HEK293 (cell line): ENCODE measurements around the gene OMA1.

Experiments used
- CTCF ChIA-PET: fragments of 350-600 bp; formaldehyde crosslinking; extraction: SDS; loops from one replicate; lab custom pipeline; 2021; ENCODE audit warnings: antibody characterized with exemption; lab: Yijun Ruan, JAX
- POLR2A ChIA-PET: fragments of 300-600 bp; formaldehyde crosslinking; extraction: SDS; loops from one replicate; lab custom pipeline; 2020; ENCODE audit warnings: antibody characterized with exemption, inconsistent platforms; lab: Yijun Ruan, JAX
- H3K27ac ChIP-seq: fragments of 200-500 bp; sonication (Bioruptor generic); 2 replicates; pipeline ENCODE4 v1.5.1; 2014; ENCODE audit warnings: low read depth, low read length, control low read depth, inconsistent platforms; ENCODE audit errors: extremely low read depth
- H3K36me3 ChIP-seq, 2 experiments: fragments of 200-500 bp in 1 of 2; sonication (Bioruptor generic) in 1 of 2; 1 replicate in 1 of 2; 2 replicates in 1 of 2; pipeline ENCODE4 v1.5.1; 2014 to 2017; ENCODE audit warnings: inconsistent platforms in 2 of 2, low read length in 2 of 2; ENCODE audit not compliant: control insufficient read depth in 2 of 2, insufficient read depth in 1 of 2
- H3K4me1 ChIP-seq: fragments of 200-500 bp; sonication (Bioruptor generic); 2 replicates; pipeline ENCODE4 v1.5.1; 2014; ENCODE audit warnings: mild to moderate bottlenecking, low read length, inconsistent platforms; ENCODE audit not compliant: control insufficient read depth, insufficient read depth
- H3K4me3 ChIP-seq: 2 replicates; pipeline ENCODE4 v1.5.1; 2011; ENCODE audit warnings: low read depth, mild to moderate bottlenecking, control low read depth, low read length, moderate library complexity
- H3K9me3 ChIP-seq: fragments of 200-500 bp; sonication (Bioruptor generic); 2 replicates; pipeline ENCODE4 v1.5.1; 2014; ENCODE audit warnings: low read depth, low read length, inconsistent platforms; ENCODE audit not compliant: control insufficient read depth, insufficient read depth
- EGR2 ChIP-seq: fragments of 450-650 bp; formaldehyde crosslinking; IDR thresholded peaks from 2 replicates; pipeline ENCODE4 v1.5.1; 2016; ENCODE audit warnings: low read depth, missing biosample characterization, missing genetic modification characterization
- GLI2 ChIP-seq: fragments of 450-650 bp; formaldehyde crosslinking; IDR thresholded peaks from 2 replicates; pipeline ENCODE4; 2017; ENCODE audit warnings: missing biosample characterization, missing genetic modification characterization, low read depth, borderline replicate concordance
- GLIS2 ChIP-seq: fragments of 450-650 bp; formaldehyde crosslinking; IDR thresholded peaks from 2 replicates; pipeline ENCODE4 v1.5.1; 2016; ENCODE audit warnings: missing biosample characterization, missing genetic modification characterization
- OSR2 ChIP-seq: fragments of 450-650 bp; formaldehyde crosslinking; IDR thresholded peaks from 2 replicates; pipeline ENCODE4 v1.5.1; 2016; ENCODE audit warnings: missing biosample characterization, missing genetic modification characterization
- OVOL3 ChIP-seq: fragments of 450-650 bp; formaldehyde crosslinking; IDR thresholded peaks from 2 replicates; pipeline ENCODE4 v1.5.1; 2016; ENCODE audit warnings: missing biosample characterization, missing genetic modification characterization
- SETDB1 ChIP-seq: IDR thresholded peaks from one replicate; pipeline ENCODE4 v1.6.1; 2017; ENCODE audit warnings: mild to moderate bottlenecking, low read length, moderate library complexity, mixed read lengths; ENCODE audit not compliant: insufficient read length
- YY1 ChIP-seq: fragments of 450-650 bp; formaldehyde crosslinking; IDR thresholded peaks from 2 replicates; pipeline ENCODE4 v1.5.1; 2018; ENCODE audit warnings: missing biosample characterization, missing genetic modification characterization
- ZBTB1 ChIP-seq: fragments of 450-650 bp; formaldehyde crosslinking; IDR thresholded peaks from 2 replicates; pipeline ENCODE4 v1.5.1; 2016; ENCODE audit warnings: missing biosample characterization, missing genetic modification characterization
- ZNF394 ChIP-seq: fragments of 450-650 bp; formaldehyde crosslinking; IDR thresholded peaks from 2 replicates; pipeline ENCODE4 v1.5.1; 2016; ENCODE audit warnings: missing biosample characterization, missing genetic modification characterization, mild to moderate bottlenecking, moderate library complexity, borderline replicate concordance
- ZNF514 ChIP-seq: fragments of 450-650 bp; formaldehyde crosslinking; IDR thresholded peaks from 2 replicates; pipeline ENCODE4 v1.5.1; 2016; ENCODE audit warnings: missing biosample characterization, missing genetic modification characterization
- ZNF621 ChIP-seq: fragments of 450-650 bp; formaldehyde crosslinking; IDR thresholded peaks from 2 replicates; pipeline ENCODE4 v1.5.1; 2017; ENCODE audit warnings: missing biosample characterization, missing genetic modification characterization
- ZNF670 ChIP-seq: fragments of 450-650 bp; formaldehyde crosslinking; IDR thresholded peaks from 2 replicates; pipeline ENCODE4 v1.5.1; 2016; ENCODE audit warnings: missing biosample characterization, missing genetic modification characterization, low read depth
- ZNF792 ChIP-seq: fragments of 450-650 bp; formaldehyde crosslinking; IDR thresholded peaks from 2 replicates; pipeline ENCODE4 v1.5.1; 2016; ENCODE audit warnings: missing biosample characterization, missing genetic modification characterization
- TF ChIP-seq, protein P1 (sequence below): fragments of 450-650 bp; formaldehyde crosslinking; IDR thresholded peaks from 2 replicates; pipeline ENCODE4 v1.5.1; 2016; ENCODE audit warnings: missing biosample characterization, missing genetic modification characterization
- TF ChIP-seq, protein P2 (sequence below): fragments of 450-650 bp; formaldehyde crosslinking; IDR thresholded peaks from 2 replicates; pipeline ENCODE4 v1.5.1; 2017; ENCODE audit warnings: missing biosample characterization, missing genetic modification characterization
- TF ChIP-seq, protein P3 (sequence below): fragments of 450-650 bp; formaldehyde crosslinking; IDR thresholded peaks from 2 replicates; pipeline ENCODE4 v1.5.1; 2017; ENCODE audit warnings: missing biosample characterization, missing genetic modification characterization
- TF ChIP-seq, protein P4 (sequence below): fragments of 450-650 bp; formaldehyde crosslinking; IDR thresholded peaks from 2 replicates; pipeline ENCODE4 v1.5.1; 2016; ENCODE audit warnings: missing biosample characterization, missing genetic modification characterization
- TF ChIP-seq, protein P5 (sequence below): fragments of 450-650 bp; formaldehyde crosslinking; IDR thresholded peaks from 2 replicates; pipeline ENCODE4 v1.5.1; 2016; ENCODE audit warnings: missing biosample characterization, missing genetic modification characterization
- TF ChIP-seq, protein P6 (sequence below): fragments of 450-650 bp; formaldehyde crosslinking; IDR thresholded peaks from 2 replicates; pipeline ENCODE4 v1.5.1; 2016; ENCODE audit warnings: missing biosample characterization, missing genetic modification characterization
- TF ChIP-seq, protein P7 (sequence below): fragments of 450-650 bp; IDR thresholded peaks from 2 replicates; pipeline ENCODE4 v1.5.1; 2018; ENCODE audit warnings: missing biosample characterization, missing genetic modification characterization
- TF ChIP-seq, protein P8 (sequence below): fragments of 450-650 bp; formaldehyde crosslinking; IDR thresholded peaks from 2 replicates; pipeline ENCODE4 v1.5.1; 2016; ENCODE audit warnings: missing biosample characterization, missing genetic modification characterization
- TF ChIP-seq, protein P9 (sequence below): fragments of 450-650 bp; formaldehyde crosslinking; IDR thresholded peaks from 2 replicates; pipeline ENCODE4 v1.5.1; 2016; ENCODE audit warnings: missing biosample characterization, missing genetic modification characterization, borderline replicate concordance

The OMA1 gene

DNA sequence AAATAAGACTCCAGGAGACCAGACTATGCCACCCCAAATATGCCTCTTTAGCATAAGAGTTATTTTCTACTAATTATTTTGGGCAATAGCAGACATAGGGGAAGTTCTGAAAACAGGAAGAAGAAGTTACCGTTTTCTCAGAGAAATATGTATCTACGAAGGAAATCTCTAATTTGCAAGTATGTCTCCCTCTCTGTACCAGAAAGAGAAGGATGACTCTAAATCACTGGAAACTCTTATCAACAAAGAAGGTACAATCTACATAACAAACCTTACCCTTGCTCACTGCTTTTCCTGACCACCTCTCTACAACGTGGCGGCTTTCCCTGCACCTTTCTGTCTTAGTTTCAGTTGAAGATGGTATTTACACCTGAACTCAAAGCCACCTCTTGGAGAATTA lies 49.0 kb downstream of the OMA1 start (continued):
- TF ChIP-seq, protein P1, sequence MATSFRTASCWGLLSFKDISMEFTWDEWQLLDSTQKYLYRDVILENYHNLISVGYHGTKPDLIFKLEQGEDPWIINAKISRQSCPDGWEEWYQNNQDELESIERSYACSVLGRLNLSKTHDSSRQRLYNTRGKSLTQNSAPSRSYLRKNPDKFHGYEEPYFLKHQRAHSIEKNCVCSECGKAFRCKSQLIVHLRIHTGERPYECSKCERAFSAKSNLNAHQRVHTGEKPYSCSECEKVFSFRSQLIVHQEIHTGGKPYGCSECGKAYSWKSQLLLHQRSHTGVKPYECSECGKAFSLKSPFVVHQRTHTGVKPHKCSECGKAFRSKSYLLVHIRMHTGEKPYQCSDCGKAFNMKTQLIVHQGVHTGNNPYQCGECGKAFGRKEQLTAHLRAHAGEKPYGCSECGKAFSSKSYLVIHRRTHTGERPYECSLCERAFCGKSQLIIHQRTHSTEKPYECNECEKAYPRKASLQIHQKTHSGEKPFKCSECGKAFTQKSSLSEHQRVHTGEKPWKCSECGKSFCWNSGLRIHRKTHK = no peak
- TF ChIP-seq EGR2 (tag by site-specific recombination) (no peak), ZBTB1 (no peak)
- TF ChIP-seq, protein P2, sequence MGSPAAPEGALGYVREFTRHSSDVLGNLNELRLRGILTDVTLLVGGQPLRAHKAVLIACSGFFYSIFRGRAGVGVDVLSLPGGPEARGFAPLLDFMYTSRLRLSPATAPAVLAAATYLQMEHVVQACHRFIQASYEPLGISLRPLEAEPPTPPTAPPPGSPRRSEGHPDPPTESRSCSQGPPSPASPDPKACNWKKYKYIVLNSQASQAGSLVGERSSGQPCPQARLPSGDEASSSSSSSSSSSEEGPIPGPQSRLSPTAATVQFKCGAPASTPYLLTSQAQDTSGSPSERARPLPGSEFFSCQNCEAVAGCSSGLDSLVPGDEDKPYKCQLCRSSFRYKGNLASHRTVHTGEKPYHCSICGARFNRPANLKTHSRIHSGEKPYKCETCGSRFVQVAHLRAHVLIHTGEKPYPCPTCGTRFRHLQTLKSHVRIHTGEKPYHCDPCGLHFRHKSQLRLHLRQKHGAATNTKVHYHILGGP (tag by site-specific recombination) = no peak

DNA sequence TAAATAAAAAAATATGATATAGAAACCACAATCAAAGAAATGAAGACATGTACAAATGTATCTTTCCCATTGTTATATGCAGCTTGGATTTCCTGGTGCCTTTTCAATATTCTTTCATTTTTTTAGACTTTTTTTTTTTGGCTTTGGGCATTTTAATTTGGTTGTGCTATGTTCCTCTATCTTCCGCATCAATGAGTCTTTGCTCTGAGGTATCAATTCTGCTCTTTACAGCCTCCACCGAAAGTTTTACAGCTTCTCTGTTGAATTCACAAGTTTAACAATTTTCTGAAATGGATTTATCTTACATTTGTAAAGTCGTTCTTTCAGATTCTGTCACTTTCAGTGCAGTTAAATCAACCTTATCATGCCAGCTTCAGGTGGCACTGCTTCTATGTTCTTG lies 50.5 kb downstream of the OMA1 start:
- no peaks in the 10 kb centered on the region for H3K9me3 ChIP-seq
- H3K4me3 ChIP-seq = no peak overlapping the region
- H3K4me1 ChIP-seq = no peaks in the 10 kb centered on the region
- ChIA-PET CTCF (interaction anchor here (0.6 to 0.9 kb wide), 5 partner anchors 11 to 100 kb away, joined by 3 to 7 read pairs (median 5); no protein-coding TSS in a partner anchor), POLR2A (no interaction called here)
- no peak overlapping the region for H3K27ac ChIP-seq
- no peak for TF ChIP-seq ZNF670 (tag by site-specific recombination)
- TF ChIP-seq, protein P3, sequence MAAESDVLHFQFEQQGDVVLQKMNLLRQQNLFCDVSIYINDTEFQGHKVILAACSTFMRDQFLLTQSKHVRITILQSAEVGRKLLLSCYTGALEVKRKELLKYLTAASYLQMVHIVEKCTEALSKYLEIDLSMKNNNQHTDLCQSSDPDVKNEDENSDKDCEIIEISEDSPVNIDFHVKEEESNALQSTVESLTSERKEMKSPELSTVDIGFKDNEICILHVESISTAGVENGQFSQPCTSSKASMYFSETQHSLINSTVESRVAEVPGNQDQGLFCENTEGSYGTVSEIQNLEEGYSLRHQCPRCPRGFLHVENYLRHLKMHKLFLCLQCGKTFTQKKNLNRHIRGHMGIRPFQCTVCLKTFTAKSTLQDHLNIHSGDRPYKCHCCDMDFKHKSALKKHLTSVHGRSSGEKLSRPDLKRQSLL (tag by site-specific recombination) = no peak
- no peak for TF ChIP-seq YY1 (tag by site-specific recombination)
- TF ChIP-seq GLI2 (tag by site-specific recombination) = no peak
- no peak for TF ChIP-seq OVOL3
- TF ChIP-seq, protein P1 = no peak
- TF ChIP-seq, protein P4, sequence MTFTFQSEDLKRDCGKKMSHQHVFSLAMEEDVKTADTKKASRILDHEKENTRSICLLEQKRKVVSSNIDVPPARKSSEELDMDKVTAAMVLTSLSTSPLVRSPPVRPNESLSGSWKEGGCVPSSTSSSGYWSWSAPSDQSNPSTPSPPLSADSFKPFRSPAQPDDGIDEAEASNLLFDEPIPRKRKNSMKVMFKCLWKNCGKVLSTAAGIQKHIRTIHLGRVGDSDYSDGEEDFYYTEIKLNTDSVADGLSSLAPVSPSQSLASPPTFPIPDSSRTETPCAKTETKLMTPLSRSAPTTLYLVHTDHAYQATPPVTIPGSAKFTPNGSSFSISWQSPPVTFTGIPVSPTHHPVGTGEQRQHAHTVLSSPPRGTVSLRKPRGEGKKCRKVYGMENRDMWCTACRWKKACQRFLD (tag by site-specific recombination) = no peak
- TF ChIP-seq, protein P5, sequence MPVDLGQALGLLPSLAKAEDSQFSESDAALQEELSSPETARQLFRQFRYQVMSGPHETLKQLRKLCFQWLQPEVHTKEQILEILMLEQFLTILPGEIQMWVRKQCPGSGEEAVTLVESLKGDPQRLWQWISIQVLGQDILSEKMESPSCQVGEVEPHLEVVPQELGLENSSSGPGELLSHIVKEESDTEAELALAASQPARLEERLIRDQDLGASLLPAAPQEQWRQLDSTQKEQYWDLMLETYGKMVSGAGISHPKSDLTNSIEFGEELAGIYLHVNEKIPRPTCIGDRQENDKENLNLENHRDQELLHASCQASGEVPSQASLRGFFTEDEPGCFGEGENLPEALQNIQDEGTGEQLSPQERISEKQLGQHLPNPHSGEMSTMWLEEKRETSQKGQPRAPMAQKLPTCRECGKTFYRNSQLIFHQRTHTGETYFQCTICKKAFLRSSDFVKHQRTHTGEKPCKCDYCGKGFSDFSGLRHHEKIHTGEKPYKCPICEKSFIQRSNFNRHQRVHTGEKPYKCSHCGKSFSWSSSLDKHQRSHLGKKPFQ (tag by site-specific recombination) = no peak
- no peak for TF ChIP-seq ZNF514 (tag by site-specific recombination)
- no peak for TF ChIP-seq ZNF621 (tag by site-specific recombination)
- no peak for TF ChIP-seq OSR2 (tag by site-specific recombination)
- no peak for TF ChIP-seq GLIS2 (tag by site-specific recombination)
- no peak for TF ChIP-seq ZNF394 (tag by site-specific recombination)
- TF ChIP-seq ZNF792 (tag by site-specific recombination) = no peak
- TF ChIP-seq, protein P6, sequence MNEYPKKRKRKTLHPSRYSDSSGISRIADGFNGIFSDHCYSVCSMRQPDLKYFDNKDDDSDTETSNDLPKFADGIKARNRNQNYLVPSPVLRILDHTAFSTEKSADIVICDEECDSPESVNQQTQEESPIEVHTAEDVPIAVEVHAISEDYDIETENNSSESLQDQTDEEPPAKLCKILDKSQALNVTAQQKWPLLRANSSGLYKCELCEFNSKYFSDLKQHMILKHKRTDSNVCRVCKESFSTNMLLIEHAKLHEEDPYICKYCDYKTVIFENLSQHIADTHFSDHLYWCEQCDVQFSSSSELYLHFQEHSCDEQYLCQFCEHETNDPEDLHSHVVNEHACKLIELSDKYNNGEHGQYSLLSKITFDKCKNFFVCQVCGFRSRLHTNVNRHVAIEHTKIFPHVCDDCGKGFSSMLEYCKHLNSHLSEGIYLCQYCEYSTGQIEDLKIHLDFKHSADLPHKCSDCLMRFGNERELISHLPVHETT (tag by site-specific recombination) = no peak
- TF ChIP-seq, protein P7, sequence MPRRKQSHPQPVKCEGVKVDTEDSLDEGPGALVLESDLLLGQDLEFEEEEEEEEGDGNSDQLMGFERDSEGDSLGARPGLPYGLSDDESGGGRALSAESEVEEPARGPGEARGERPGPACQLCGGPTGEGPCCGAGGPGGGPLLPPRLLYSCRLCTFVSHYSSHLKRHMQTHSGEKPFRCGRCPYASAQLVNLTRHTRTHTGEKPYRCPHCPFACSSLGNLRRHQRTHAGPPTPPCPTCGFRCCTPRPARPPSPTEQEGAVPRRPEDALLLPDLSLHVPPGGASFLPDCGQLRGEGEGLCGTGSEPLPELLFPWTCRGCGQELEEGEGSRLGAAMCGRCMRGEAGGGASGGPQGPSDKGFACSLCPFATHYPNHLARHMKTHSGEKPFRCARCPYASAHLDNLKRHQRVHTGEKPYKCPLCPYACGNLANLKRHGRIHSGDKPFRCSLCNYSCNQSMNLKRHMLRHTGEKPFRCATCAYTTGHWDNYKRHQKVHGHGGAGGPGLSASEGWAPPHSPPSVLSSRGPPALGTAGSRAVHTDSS (tag by site-specific recombination) = no peak
- TF ChIP-seq, protein P8, sequence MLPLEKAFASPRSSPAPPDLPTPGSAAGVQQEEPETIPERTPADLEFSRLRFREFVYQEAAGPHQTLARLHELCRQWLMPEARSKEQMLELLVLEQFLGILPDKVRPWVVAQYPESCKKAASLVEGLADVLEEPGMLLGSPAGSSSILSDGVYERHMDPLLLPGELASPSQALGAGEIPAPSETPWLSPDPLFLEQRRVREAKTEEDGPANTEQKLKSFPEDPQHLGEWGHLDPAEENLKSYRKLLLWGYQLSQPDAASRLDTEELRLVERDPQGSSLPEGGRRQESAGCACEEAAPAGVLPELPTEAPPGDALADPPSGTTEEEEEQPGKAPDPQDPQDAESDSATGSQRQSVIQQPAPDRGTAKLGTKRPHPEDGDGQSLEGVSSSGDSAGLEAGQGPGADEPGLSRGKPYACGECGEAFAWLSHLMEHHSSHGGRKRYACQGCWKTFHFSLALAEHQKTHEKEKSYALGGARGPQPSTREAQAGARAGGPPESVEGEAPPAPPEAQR (tag by site-specific recombination) = no peak
- TF ChIP-seq, protein P9, sequence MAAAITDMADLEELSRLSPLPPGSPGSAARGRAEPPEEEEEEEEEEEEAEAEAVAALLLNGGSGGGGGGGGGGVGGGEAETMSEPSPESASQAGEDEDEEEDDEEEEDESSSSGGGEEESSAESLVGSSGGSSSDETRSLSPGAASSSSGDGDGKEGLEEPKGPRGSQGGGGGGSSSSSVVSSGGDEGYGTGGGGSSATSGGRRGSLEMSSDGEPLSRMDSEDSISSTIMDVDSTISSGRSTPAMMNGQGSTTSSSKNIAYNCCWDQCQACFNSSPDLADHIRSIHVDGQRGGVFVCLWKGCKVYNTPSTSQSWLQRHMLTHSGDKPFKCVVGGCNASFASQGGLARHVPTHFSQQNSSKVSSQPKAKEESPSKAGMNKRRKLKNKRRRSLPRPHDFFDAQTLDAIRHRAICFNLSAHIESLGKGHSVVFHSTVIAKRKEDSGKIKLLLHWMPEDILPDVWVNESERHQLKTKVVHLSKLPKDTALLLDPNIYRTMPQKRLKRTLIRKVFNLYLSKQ = no peak
- TF ChIP-seq SETDB1 = no peak
- TF ChIP-seq, all 188 proteins: peak for 0
- H3K36me3 ChIP-seq = no peaks in the 10 kb centered on the region; a peak in 1 of 3 replicates
